SK-N-MC (cell line): Measurements from ENCODE around the gene SLC6A11.

Experiments used
- DNase-seq: peaks from one replicate; pipeline ENCODE4 v3.0.0-alpha.2; 2011; ENCODE audit warnings: low read depth, low spot score
- H3K27ac ChIP-seq: fragments of 200-600 bp; sonication (generic); 2 replicates; pipeline ENCODE4 v1.5.1; 2016; ENCODE audit warnings: mixed run types
- H3K36me3 ChIP-seq: fragments of 200-600 bp; sonication (generic); 2 replicates; pipeline ENCODE4 v1.6.1; 2017; ENCODE audit warnings: antibody characterized with exemption, low read length, mixed read lengths; ENCODE audit not compliant: insufficient read depth
- H3K4me3 ChIP-seq: fragments of 200-600 bp; sonication (generic); 2 replicates; pipeline ENCODE4 v1.5.1; 2016
- H3K9ac ChIP-seq: fragments of 200-600 bp; sonication (generic); 2 replicates; pipeline ENCODE4 v1.8.0; 2017; ENCODE audit warnings: mixed run types, mixed read lengths; ENCODE audit not compliant: insufficient read length
- H3K9me3 ChIP-seq: fragments of 200-600 bp; sonication (generic); 2 replicates; pipeline ENCODE4 v1.6.1; 2017; ENCODE audit warnings: low read depth, mild to moderate bottlenecking, antibody characterized with exemption, low read length, moderate library complexity, mixed read lengths
- EZH2 ChIP-seq: fragments of 200-600 bp; sonication (generic); IDR thresholded peaks from one replicate; pipeline ENCODE4 v1.6.1; 2017; ENCODE audit warnings: antibody characterized with exemption
- FOXP2 ChIP-seq: optimal IDR thresholded peaks from 2 replicates; pipeline ENCODE3; 2011; ENCODE audit warnings: mild to moderate bottlenecking, moderate library complexity; ENCODE audit not compliant: insufficient read depth; ENCODE audit errors: extremely low read length, control extremely low read depth
- POLR2AphosphoS5 ChIP-seq: IDR thresholded peaks from 2 replicates; pipeline ENCODE4 v1.6.1; 2012; ENCODE audit warnings: mild to moderate bottlenecking, low read depth, low read length, borderline replicate concordance

The SLC6A11 gene

GRCh38 chr3:10841100-10841499 is 25.1 kb downstream of the SLC6A11 start:
- no peak for DNase-seq
- no peak for TF ChIP-seq EZH2
- no peak for TF ChIP-seq POLR2AphosphoS5
- TF ChIP-seq FOXP2, result no peak
- Histone ChIP-seq H3K4me3 (no peak overlapping the region), H3K9me3 (no peaks in the 10 kb centered on the region), H3K27ac (no peak overlapping the region), H3K9ac (no peak overlapping the region), H3K36me3 (no peaks in the 10 kb centered on the region)

- H3K27ac ChIP-seq, result no peak overlapping the region
- no peak for DNase-seq
- H3K9me3 ChIP-seq, result no peaks in the 10 kb centered on the region
- no peak overlapping the region for H3K9ac ChIP-seq
- no peaks in the 10 kb centered on the region for H3K36me3 ChIP-seq
- no peak for TF ChIP-seq EZH2
- no peak for TF ChIP-seq POLR2AphosphoS5
- TF ChIP-seq FOXP2, result no peak
- no peak overlapping the region for H3K4me3 ChIP-seq
Observed at GRCh38 chr3:10843378-10843777, 27.4 kb downstream of the SLC6A11 start.

- TF ChIP-seq FOXP2 (no peak), EZH2 (no peak), POLR2AphosphoS5 (no peak)
- Histone ChIP-seq H3K36me3 (no peaks in the 10 kb centered on the region), H3K9ac (no peak overlapping the region), H3K4me3 (no peak overlapping the region), H3K27ac (no peak overlapping the region), H3K9me3 (no peaks in the 10 kb centered on the region)
- no peak for DNase-seq
Observed at GRCh38 chr3:10845001-10845761, 29.2 kb downstream of the SLC6A11 start.

- Histone ChIP-seq H3K9ac (no peak overlapping the region), H3K4me3 (no peak overlapping the region), H3K27ac (no peak overlapping the region), H3K9me3 (no peaks in the 10 kb centered on the region), H3K36me3 (no peaks in the 10 kb centered on the region)
- no peak for TF ChIP-seq EZH2
- TF ChIP-seq POLR2AphosphoS5, result no peak
- TF ChIP-seq FOXP2, result no peak
- DNase-seq, result no peak
Observed at GRCh38 chr3:10845839-10846656, 30.0 kb downstream of the SLC6A11 start.

- Histone ChIP-seq H3K36me3 (no peaks in the 10 kb centered on the region), H3K9ac (no peak overlapping the region), H3K27ac (no peak overlapping the region), H3K9me3 (no peaks in the 10 kb centered on the region), H3K4me3 (no peak overlapping the region)
- no peak for DNase-seq
- no peak for TF ChIP-seq FOXP2
- TF ChIP-seq POLR2AphosphoS5, result no peak
- no peak for TF ChIP-seq EZH2
Observed at GRCh38 chr3:10846657-10846975, 30.6 kb downstream of the SLC6A11 start.

- TF ChIP-seq EZH2 (no peak), FOXP2 (no peak), POLR2AphosphoS5 (no peak)
- no peaks in the 10 kb centered on the region for H3K36me3 ChIP-seq
- no peak overlapping the region for H3K27ac ChIP-seq
- no peak for DNase-seq
- H3K9ac ChIP-seq, result no peak overlapping the region
- H3K4me3 ChIP-seq, result no peak overlapping the region
- no peaks in the 10 kb centered on the region for H3K9me3 ChIP-seq
Observed at GRCh38 chr3:10848261-10848660, 32.2 kb downstream of the SLC6A11 start.

GRCh38 chr3:10852066-10852808 is 36.2 kb downstream of the SLC6A11 start:
- Histone ChIP-seq H3K4me3 (no peak overlapping the region), H3K9me3 (no peaks in the 10 kb centered on the region), H3K9ac (no peak overlapping the region), H3K27ac (no peak overlapping the region), H3K36me3 (no peaks in the 10 kb centered on the region)
- no peak for DNase-seq
- TF ChIP-seq POLR2AphosphoS5 (no peak), EZH2 (no peak), FOXP2 (no peak)

- no peak for TF ChIP-seq POLR2AphosphoS5
- TF ChIP-seq EZH2, result no peak
- TF ChIP-seq FOXP2, result no peak
- Histone ChIP-seq H3K4me3 (no peak overlapping the region), H3K9ac (no peak overlapping the region), H3K9me3 (no peaks in the 10 kb centered on the region), H3K27ac (no peak overlapping the region), H3K36me3 (no peaks in the 10 kb centered on the region)
- no peak for DNase-seq
Observed at GRCh38 chr3:10855083-10855870, 39.2 kb downstream of the SLC6A11 start.
